CMK (cell line): Measurements from ENCODE around the gene PRKAG2.

Source experiments
- DNase-seq: peaks from one replicate; pipeline ENCODE4 v3.0.0-alpha.2; 2010; ENCODE audit warnings: low read depth

Gene PRKAG2

GRCh38 chr7:151690606-151691005 is 186.3 kb downstream of the PRKAG2 start:
- DNase-seq, result no peak

- no peak for DNase-seq
These were observed 187.5 kb downstream of the PRKAG2 start for GRCh38 chr7:151689196-151689971.

GRCh38 chr7:151688236-151688780 is 188.6 kb downstream of the PRKAG2 start:
- DNase-seq, result no peak

- DNase-seq, result no peak
These were observed 189.2 kb downstream of the PRKAG2 start for GRCh38 chr7:151687523-151688235.

- no peak for DNase-seq
These were observed 190.1 kb downstream of the PRKAG2 start for GRCh38 chr7:151686826-151687225.

GRCh38 chr7:151686016-151686766 is 190.7 kb downstream of the PRKAG2 start:
- DNase-seq, result no peak

GRCh38 chr7:151684408-151685175 is 192.3 kb downstream of the PRKAG2 start:
- no peak for DNase-seq

GRCh38 chr7:151683615-151684407 is 193.1 kb downstream of the PRKAG2 start:
- no peak for DNase-seq

- DNase-seq, result no peak
These were observed 193.9 kb downstream of the PRKAG2 start for GRCh38 chr7:151682831-151683614.

GRCh38 chr7:151681726-151682125 is 195.2 kb downstream of the PRKAG2 start:
- no peak for DNase-seq

- DNase-seq, result no peak
These were observed 196.1 kb downstream of the PRKAG2 start for GRCh38 chr7:151680810-151681209.

- DNase-seq, result no peak
These were observed 196.9 kb downstream of the PRKAG2 start for GRCh38 chr7:151679881-151680612.

GRCh38 chr7:151679071-151679708 is 197.7 kb downstream of the PRKAG2 start:
- no peak for DNase-seq

GRCh38 chr7:151678227-151678604 is 198.7 kb downstream of the PRKAG2 start:
- DNase-seq, result no peak

GRCh38 chr7:151677581-151678226 is 199.2 kb downstream of the PRKAG2 start:
- DNase-seq, result no peak

GRCh38 chr7:151676759-151677158 is 200.2 kb downstream of the PRKAG2 start:
- no peak for DNase-seq

- no peak for DNase-seq
These were observed 201.6 kb downstream of the PRKAG2 start for GRCh38 chr7:151675196-151675920.
